ENCODE measurements around the gene CYP2E1.
"Not testable (repeated sequence)": the region's sequence is repeated elsewhere in the genome, so short reads cannot be mapped to it uniquely, and the experiment has no call there.

Gene CYP2E1

DNA sequence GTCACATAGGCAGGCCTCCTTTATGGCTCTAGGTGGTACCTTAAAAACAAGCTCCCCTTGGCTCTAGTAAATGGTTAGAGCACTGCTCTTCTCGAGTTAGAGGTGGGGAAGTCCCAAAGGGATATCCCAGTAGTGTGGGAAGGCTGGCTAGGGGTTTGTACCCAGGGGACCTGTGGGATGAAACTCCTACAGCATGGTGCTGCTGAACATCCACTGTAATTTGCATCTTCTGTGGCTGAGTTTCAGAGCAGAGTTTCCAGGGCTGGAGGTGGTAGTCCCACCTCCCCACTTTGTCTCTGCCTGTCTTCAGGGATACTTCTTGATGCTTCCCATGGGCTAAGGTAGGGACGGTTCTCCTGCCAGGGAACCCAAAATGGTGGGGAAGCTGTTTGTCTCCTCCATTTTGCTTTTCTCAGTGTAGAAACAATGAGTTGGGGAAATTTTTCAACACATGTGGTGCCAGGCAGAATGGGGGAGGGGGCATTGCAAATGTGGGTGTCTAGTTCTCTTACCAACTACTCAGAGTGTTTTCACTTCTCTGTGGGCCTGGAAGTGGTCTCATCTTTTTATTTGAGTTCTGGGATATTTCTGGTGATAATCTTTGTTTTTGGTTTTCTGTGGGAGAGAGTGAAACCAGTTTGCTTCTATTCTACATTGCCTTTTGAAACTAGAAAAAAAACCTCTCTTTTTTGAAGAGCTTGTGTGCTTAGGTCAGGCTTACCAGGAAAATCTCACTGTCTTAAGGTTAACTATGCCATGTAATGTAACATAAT is 37.2 kb upstream of the CYP2E1 start:
- DNase-seq (ENCODE audit: low spot score), result no peak
- TF ChIP-seq, protein P1, sequence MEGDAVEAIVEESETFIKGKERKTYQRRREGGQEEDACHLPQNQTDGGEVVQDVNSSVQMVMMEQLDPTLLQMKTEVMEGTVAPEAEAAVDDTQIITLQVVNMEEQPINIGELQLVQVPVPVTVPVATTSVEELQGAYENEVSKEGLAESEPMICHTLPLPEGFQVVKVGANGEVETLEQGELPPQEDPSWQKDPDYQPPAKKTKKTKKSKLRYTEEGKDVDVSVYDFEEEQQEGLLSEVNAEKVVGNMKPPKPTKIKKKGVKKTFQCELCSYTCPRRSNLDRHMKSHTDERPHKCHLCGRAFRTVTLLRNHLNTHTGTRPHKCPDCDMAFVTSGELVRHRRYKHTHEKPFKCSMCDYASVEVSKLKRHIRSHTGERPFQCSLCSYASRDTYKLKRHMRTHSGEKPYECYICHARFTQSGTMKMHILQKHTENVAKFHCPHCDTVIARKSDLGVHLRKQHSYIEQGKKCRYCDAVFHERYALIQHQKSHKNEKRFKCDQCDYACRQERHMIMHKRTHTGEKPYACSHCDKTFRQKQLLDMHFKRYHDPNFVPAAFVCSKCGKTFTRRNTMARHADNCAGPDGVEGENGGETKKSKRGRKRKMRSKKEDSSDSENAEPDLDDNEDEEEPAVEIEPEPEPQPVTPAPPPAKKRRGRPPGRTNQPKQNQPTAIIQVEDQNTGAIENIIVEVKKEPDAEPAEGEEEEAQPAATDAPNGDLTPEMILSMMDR (IDR thresholded peaks at IDR 0.05; ENCODE audit: borderline replicate concordance, control extremely low read depth, extremely low read depth, insufficient read depth, missing control alignments), result no peak
- in situ Hi-C loops (cut with MboI; ENCODE audit: low sequenced_read_pairs, unreplicated experiment), result no loop called here

DNA sequence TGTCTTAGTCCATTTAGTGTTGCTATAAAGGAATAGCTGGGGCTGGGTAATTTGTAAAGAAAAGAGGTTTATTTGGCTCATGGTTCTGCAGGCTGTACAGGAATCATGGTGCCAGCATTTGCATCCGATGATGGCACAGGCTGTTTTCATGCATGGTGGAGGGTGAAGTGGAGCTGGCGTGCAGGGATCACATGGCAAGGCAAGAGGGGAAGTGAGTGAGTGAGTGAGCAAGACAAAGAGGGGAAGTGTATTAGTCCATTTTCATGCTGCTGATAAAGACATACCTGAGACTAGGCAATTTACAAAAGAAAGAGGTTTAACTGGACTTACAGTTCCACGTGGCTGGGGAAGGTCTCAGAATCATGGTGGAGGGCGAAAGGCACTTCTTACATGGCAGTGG is 33.6 kb upstream of the CYP2E1 start:
- DNase-seq (ENCODE audit: low spot score); in situ Hi-C loops (cut with MboI; ENCODE audit: low sequenced_read_pairs, unreplicated experiment): not testable (repeated sequence)

DNA sequence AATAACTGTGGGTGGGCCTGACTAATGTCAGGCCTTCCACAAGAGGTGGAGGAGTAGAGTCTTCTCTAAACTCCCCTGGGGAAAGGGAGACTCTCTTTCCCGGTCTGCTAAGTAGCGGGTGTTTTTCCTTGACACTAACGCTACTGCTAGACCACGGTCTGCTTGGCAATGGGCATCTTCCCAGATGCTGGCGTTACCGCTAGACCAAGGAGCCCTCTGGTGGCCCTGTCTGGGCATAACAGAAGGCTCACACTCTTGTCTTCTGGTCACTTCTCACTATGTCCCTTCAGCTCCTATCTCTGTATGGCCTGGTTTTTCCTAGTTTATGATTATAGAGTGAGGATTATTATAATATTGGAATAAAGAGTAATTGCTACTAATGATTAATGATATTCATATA is 29.8 kb upstream of the CYP2E1 start:
- TF ChIP-seq, protein P1 (IDR thresholded peaks at IDR 0.05; ENCODE audit: borderline replicate concordance, control extremely low read depth, extremely low read depth, insufficient read depth, missing control alignments), result peak; percentile 36

DNA sequence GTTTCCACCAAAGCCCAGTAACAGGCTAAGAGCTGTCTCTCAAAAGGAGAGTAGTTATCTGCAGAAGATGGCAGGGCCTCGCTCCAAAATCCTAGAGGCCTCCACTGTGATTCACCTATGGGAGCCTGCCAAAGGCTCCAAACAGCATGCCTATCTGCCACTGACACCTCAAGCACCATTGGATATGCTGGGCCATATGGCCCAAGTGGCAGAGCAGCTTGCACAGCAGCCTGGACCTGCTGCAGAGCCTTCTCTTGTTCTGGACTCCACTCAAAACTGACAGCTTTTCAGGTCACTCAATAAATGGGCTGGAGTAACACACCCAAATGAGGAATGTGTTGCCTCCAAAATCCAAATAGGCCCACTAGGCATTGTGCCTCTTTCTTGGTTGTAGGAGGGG is 28.0 kb upstream of the CYP2E1 start:
- in situ Hi-C loops (cut with MboI; ENCODE audit: low sequenced_read_pairs, unreplicated experiment); DNase-seq (ENCODE audit: low spot score): not testable (repeated sequence)

More for the DNA sequence above, 29.8 kb upstream of the CYP2E1 start:
- DNase-seq (ENCODE audit: low spot score); in situ Hi-C loops (cut with MboI; ENCODE audit: low sequenced_read_pairs, unreplicated experiment): not testable (repeated sequence)

DNA sequence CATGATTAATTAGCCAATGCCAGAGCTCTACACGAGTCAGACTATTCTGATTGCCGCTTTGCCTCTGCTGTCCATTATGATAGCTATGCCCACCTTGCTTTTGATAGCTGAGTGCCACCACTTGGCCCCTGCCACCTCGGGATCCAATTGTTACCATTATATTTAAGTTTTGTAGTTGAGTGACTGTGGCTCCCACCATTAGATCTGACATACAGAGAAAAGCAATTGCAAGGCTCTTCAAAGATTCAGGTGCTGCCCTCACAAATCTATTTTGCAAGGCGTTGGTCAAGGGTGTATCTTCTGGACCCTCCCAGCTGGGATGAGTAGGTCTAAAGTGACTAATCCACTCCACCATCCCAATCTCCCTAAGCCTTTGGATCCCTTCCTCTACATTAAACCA is 26.3 kb upstream of the CYP2E1 start:
- DNase-seq (ENCODE audit: low spot score); in situ Hi-C loops (cut with MboI; ENCODE audit: low sequenced_read_pairs, unreplicated experiment): not testable (repeated sequence)

DNA sequence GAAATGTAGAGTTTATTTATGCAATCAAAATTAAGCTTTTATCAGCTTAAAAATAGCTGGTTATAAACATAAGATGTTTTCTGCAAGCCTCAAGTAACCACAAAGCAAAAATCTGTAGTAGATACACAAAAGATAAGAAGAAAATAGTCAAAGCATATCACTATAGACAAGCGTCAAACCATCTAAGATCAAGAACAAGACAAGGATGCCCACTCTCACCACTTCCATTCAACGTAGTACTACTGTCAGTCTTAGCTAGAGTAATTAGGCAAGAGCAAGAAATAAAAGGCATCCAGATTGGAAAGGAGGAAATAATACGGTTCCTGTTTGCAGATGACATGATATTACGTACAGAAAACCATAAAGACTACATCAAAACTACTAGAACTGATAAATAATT is 17.5 kb upstream of the CYP2E1 start:
- TF ChIP-seq, protein P1 (IDR thresholded peaks at IDR 0.05; ENCODE audit: borderline replicate concordance, control extremely low read depth, extremely low read depth, insufficient read depth, missing control alignments), result no peak
- DNase-seq (ENCODE audit: low spot score), result no peak
- in situ Hi-C loops (cut with MboI; ENCODE audit: low sequenced_read_pairs, unreplicated experiment), result no loop called here

DNA sequence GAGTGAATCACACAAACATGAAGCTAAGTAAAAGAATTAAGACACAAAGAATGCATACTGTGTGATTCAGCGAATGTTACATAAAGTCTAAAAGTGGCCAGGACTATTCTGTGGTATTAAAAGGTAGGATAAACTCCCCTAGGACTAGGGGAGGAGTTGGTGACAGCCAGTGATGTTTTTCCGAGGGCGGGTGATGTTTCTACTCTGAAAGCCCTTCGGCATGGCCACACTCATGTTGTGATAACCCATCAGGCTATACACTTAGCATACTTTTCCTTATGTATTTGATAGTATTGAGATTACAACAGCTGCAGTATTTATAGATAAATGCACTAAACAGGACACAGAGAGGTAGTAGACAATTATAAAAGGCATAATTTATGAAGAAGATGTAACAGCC is 15.8 kb upstream of the CYP2E1 start:
- DNase-seq (ENCODE audit: low spot score), result no peak
- TF ChIP-seq, protein P1 (IDR thresholded peaks at IDR 0.05; ENCODE audit: borderline replicate concordance, control extremely low read depth, extremely low read depth, insufficient read depth, missing control alignments), result no peak
- in situ Hi-C loops (cut with MboI; ENCODE audit: low sequenced_read_pairs, unreplicated experiment), result no loop called here

DNA sequence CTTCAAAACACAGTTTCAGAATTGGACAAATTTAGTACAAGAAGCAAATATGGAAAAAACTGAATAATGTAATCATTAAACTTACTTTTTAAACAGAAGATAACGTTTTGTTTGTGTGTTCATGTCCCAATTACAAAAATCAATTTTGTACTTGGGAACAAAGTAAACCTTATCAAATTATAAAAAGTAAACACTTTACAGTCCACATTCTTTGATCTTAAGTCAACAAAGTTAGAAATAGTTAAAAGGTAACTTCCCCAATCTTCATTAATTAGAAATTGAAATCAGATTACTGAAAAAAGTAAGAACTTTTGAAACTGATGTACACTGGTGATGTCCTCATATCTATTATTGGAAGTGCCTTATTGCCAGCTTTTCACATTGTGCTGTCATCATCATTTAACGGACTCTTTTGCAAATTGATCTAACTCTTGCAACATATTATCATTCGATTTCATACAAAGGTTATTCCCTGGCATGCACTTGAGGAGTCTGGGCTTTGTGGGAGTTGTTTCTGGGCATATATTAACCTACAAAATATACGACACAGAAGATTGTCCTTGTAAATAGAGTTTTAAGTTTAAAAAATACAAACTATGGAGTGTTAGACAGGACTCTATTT is 15.1 kb upstream of the CYP2E1 start:
- TF ChIP-seq, protein P1 (IDR thresholded peaks at IDR 0.05; ENCODE audit: borderline replicate concordance, control extremely low read depth, extremely low read depth, insufficient read depth, missing control alignments), result no peak
- DNase-seq (ENCODE audit: low spot score), result no peak

More for the DNA sequence above, 15.1 kb upstream of the CYP2E1 start:
- in situ Hi-C loops (cut with MboI; ENCODE audit: low sequenced_read_pairs, unreplicated experiment), result no loop called here

All from GM13976 (cell line).